NOMO-1 treated with dmso at 0.1 percent for 144 hours (cell line): Measurements from ENCODE around the gene ITGA5.
A peak's percentile ranks its signal among the peaks of the same experiment; 100 is the strongest.

ENCODE experiments used
- DNase-seq: peaks from one replicate; lab custom pipeline; 2025; ENCODE audit not compliant: unreplicated experiment; lab: John Stamatoyannopoulos, UW

The ITGA5 gene

DNA sequence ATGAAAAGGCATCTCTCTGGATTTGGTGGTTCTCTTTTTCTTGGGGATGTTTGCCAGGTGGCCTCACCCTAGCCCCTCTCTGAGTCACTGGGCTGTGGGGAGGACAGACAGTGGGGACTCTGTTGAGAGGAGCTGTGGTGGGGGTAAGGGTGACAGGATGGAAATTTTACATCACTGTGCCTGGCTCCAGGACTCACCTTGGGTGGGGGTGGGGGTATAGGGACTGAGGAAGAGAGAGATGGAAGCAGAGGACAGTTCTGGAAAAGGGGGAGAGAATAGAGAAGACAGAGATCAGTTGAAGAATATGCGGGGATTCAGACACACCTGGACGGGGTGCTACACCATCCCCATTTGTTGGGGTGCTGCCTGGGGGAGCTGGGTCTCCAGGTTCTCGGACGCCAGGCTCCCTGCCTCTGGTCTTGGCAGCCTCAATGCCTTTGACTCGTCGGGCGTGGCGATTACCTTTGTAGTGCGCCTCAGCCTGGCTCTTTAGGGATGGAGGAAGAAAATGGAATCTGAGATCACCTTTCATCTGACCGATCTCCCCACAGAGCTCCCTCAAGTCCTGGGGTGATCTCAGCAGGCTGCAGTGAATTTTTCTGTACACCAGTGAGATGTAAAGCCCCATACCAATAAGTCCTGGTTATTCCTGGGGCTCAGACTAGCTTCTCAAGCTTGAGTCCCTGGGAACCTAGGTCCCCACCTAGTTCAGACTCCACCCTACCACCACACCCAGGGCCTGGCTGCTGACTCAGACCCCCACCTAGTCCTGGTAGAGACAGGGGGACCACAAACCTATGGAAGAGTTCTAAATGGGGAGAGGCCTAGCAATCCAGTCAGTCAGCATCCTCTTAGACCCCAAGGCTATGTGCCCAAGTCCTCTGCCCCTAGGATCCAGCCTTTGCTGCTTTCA lies 45.2 kb downstream of the ITGA5 start:
- DNase-seq: no peak

DNA sequence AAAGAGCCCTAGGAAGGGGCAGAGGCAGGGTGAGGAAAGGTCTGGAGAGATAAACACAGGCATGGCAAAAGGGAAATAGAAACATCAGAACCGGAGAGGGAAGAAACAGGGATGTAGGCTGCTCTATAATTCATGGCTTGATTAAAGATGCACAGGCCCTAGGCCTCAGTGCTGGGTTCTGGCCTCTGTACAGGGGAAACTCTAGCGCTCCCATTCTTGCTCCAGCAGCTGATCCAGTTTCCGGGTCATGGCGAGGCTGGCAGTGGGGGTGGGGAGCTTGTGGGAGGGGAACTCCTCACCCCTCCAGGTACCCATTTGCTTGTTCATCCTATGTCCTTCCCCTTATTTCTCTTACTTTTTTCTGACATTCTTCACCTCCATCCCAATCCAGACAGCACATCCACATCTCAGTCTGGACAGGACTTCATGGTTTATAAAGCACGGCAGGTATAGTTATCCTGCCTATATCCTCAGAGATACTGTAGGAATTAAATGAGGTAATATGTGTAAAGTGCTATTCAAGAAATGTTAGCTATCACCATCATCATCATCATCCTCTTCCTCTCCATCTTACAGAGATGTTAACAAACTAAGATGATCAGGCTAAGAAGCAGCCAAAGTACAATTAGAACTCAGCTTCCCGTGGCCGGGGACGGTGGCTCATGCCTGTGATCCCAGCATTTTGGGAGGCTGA lies 46.8 kb downstream of the ITGA5 start:
- no peak for DNase-seq

DNA sequence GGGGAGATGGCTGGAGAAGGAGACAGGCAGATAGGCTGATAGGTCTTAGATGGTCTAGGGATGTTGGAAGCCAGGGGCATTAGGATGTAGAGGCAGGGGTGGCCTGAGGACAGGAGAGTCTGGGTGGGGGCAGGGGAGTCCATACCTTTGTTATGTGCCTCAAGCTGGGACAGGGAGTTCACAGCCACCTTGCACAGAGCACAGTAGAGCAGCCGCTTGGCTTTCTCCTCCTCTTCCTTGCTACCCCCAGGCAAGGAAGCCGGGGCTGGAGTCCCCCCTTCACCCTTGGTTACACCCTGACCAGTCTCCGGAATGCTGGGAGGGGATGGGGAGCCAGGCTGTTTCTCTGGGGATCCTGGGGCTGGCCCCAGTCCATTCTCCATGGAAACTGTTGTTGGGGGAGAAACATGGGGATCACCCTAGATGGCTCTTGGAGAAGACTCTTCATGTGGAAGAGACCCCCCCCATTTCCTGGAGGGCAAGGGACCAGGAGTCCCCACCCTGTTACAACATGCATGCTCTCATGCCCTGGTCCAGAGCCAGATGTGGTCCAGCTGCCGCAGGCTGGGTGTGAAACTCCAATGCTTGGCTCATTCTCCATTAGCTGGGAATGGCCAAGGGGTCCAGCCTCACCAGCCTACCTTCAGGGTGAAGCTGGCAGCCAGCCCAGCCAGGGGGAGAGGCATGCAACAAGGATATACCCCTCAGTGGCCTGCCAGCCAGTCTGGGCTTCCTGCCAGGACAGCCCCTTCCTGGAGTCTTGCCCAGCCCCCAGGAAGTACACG lies 47.5 kb downstream of the ITGA5 start:
- DNase-seq: no peak

DNA sequence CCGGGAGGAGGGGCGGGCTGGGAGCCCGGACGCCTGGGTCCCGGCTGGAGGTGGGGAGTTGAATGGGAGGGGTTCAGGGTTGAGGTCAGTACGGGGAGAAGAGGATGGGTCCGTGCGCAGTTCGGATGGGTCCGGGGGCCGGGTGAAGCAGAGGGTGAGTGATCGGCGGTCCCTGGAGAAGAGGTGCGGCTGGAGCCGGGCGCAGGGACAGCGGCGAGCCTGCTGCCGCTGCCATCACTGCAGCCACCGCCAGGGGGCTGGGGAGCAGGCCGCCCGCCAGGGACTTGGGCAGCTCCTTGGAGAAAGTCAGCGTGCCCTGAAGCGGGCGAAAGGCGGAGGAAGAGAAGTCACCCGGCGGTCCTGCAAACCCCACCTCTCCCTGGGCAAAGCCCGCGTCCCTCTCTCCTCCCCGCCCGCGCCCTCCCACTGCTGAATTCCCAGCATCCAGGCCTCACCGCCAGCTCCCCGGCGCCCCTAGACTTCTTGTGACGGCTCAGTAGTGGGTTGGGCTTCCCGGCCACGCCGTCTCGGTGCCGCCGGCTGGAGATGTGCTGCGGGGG lies 48.8 kb downstream of the ITGA5 start:
- no peak for DNase-seq

DNA sequence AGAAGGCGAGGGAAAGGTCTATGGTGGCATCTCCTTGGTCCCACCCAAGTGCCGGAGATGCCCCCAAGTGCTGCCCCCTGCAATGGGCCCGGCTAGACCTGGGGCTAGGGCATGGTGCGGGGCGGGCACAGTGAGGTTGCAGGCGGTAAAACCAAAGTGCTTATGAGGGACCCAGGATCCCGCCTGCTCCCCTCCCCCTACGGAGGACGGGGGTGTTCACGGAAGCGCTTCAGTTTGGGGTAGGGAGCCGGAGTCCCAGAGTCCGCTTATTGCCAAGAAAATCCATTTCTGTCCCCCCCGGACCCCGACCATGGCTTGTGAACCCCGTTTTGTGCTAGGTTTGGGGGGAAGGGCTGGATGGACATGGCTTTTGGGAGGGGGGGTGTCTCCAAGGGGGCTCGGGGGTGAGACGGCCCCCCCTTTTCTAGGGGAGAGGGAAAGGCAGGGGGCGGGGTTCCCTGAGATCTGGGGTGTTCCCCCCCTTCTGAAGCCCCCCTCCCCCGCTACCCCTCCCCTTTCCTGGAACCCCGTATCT lies 49.4 kb downstream of the ITGA5 start:
- DNase-seq: no peak

DNA sequence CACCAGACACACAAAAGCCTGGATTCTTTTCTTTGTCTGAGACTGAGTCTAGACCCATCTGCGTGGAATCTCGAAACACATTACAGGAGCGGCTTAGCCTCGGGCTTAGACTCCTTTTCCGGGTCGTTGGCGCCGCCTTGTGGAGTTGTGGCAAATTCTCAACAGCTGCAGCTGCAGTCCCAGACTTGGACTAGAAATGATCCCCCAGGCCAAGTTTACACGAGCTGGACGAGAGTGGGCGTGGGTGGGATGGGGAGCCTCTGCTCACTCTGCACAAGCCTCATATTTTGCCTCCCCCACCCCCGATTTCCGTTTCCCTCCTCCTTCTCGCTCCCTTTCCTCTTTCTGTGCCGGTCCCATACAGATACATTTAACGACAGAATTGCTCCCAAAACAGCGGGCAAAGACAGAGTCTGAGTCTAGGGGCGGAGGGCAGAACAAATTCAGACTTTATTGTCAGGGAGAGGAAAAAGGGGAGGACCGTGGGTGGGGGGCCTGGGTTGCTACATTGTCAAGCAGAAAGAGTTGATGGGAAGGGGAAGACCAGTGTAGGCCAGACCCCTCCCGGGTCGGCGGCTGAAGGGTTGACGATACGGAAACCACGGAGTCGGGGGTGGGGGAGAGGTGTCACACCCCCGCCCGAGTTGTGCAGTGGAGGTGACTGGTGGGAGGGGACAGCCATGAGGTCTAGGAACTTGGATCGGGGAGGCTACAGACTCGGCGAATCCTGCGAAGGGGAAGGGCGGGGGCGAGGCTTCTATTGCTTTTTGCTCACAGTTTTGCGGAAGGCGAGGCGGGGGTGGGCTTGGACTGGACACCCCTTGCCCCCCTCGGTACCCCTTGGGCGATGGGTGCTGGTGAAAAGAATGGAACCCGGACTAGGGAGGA lies 50.1 kb downstream of the ITGA5 start:
- DNase-seq: peak; percentile 40

DNA sequence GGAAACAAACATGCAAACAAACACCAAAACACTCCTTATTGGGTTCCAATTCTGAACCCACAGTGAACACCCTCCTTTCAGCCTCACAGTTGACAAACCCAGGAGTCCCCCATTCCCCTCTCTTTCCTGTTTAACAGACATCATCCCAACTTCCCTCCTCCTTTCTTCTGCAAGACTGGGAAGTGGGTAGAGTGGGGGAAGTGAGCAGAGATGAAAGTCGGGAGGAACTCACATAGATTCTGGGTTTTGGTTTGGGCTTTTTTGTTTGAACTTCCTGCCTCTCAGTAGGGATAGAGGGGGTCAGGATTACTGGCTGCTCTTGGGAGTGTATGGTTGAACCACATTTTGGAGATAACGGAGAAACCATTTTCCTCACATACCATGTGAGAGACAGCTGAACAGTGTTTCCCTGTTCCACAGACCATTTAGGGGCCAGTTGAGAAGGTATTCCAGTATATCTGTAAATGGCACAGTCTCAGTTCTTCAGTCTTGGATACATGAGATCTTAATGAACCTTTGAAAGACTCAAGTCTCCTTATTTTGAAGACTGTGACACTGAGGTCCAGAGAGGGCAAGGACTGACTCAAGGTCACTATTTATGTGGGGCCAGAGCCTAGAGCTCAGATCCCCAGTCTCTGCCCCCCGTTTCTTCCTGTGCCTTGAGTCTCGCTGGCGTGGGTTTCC lies 50.9 kb downstream of the ITGA5 start:
- DNase-seq: no peak

DNA sequence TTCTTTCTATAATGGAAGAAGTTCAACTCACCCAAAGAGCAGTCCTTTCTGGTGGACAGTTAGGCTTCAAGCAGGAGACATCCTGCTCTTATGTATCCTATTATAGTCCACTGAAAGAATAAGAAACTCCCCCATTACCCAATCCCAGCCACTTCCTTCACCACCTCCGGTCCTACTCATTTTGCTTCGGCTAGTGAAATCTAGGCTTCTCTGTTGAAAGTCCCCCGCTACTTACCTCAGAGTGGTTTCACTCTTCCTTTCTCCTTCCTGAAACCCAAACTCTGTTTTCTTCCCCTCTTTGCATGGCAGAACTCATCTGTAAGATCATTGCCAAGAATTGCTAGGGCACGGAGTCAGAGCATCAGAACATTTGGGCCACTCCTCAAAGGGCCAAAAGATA lies 54.7 kb downstream of the ITGA5 start, which contains the start of gene GPR84:
TSS of gene GPR84 (minus strand) at position 74 of the 400 bp plus-strand sequence. CDS start 635 bp downstream, outside the sequence.
- peak; percentile 88 for DNase-seq

DNA sequence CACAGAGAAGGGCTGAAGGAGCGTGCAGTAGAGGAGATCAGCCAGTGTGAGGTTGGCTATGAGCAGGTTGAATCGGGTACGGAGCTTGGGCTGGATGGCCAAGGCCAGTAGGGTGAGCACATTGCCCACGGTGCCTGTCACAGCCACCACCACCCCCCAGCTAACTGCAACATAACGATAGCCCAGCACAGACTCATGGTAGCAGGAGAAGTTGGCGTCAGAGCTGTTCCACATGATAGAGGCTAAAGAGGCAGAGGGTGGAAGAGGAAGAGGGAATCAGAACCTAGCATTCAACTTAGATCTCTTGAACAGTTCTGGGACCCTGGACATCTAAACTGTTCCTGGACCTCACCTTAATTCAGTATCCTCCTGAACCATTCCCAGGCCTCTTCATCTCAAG lies 55.4 kb downstream of the ITGA5 start:
- no peak for DNase-seq

DNA sequence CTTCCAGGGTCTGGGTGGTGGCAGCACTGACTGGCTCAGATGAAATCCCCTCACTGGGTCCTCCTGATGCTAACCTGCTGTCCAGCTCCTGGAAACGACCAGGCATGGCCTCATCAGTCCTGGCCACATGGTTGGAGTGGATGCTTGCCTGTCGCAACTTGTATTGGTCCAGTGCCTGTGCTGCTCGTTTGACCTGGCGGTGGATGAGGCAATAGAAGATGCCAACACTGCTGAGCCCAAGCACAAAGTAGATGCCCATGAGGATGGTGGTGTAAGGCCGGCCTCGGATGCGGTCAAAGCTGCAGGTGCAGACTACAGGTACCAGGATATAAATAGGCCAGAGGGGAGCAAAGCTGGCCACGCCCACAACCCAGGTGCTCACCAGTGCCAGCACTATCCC lies 56.0 kb downstream of the ITGA5 start:
- no peak for DNase-seq

DNA sequence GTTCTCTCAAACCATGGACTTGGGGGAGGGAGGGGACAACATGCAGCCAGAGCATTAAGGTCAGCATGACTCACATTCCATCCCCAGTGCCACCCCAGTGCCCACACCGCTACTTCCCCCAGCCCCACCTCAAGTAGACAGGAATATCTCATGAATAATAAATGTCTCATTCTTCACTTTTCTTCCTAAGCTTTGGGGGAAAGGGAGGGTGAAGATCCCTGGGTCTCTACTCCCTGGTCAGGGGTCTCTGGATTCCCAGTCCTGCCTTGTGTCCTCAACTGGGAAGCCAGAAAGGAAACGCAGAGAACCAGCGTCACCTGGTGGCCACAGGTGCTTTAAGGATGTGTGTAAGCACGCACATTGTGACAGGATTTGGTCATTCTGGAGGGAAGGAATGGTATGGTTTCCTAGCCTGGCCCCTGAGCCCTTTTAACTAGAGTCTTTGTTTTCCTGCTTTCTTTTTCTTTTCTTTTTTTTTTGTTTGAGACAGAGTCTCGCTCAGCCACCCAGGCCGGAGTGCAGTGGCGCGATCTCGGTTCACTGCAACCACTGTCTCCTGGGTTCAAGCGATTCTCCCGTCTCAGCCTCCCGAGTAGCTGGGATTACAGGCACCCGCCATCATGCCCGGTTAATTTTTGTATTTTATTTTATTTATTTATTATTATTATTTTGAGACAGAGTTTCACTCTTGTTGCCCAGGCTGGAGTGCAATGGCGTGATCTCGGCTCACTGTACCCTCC lies 58.2 kb downstream of the ITGA5 start:
- no peak for DNase-seq

DNA sequence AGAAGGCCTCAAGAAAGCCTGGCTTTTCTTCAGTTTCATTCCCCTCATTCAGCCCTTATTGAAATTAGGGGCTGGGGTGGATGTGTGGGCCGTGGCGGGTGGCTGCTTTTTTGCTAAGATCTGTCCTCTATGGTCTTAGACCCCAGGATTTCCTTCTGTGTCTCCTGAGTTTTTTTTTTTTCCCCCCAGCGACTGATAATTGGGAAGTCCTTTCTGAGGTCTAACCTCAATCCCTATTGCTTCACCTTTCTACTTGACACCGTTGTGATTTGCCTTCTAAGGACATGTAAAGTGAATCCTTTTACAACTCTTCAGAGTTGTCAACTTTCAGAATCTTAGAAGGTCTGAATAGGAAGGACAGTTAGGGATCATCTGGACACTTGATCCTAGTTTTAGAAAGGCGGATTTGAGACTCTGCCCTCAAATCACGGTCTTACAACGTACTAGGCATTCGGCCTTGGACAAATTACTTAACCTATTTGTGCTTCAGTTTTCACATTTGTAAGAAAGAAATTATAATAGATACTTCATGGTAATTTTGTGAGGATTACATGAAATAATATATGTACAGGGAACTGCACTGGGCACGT lies 59.2 kb downstream of the ITGA5 start:
- DNase-seq: no peak

DNA sequence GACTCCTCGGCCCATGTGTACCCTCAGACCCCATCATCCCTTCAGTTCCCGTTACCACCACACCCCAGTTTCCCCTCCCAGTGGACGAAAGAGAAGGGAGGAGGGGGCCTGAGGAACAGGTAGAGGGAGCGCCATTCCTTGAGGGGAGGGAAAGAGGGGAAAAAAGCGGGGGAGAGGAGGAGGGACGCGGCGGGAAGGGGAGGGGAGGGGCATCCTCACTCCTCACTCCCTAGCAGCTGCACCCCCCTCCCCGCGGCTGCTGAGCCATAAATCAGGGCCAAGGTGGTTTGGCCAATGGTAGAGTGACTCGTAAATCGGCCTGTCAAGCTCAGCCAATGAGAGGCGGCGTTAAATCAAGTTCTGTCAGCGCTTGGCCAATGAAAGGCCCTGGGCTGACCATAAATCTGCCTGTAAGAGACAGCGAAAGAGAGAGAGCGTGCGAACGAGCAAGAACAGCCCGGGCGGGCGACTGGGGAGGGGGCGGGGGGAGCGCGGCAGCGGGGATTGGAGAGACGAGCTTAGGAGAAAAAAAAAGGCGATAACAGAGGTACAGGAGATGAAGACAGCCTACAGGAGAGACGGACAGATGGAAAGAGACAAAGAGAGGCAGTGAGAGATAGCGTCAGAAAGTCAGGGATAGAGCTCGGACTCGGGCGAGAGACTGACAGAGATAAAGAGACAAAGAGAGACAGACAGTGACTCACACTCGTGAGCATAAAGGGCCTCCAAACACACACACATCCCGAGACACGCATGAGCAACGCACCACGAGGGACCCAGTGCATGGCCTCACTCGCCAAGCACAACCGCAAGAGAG lies 59.9 kb downstream of the ITGA5 start:
- peak; percentile 96 for DNase-seq

DNA sequence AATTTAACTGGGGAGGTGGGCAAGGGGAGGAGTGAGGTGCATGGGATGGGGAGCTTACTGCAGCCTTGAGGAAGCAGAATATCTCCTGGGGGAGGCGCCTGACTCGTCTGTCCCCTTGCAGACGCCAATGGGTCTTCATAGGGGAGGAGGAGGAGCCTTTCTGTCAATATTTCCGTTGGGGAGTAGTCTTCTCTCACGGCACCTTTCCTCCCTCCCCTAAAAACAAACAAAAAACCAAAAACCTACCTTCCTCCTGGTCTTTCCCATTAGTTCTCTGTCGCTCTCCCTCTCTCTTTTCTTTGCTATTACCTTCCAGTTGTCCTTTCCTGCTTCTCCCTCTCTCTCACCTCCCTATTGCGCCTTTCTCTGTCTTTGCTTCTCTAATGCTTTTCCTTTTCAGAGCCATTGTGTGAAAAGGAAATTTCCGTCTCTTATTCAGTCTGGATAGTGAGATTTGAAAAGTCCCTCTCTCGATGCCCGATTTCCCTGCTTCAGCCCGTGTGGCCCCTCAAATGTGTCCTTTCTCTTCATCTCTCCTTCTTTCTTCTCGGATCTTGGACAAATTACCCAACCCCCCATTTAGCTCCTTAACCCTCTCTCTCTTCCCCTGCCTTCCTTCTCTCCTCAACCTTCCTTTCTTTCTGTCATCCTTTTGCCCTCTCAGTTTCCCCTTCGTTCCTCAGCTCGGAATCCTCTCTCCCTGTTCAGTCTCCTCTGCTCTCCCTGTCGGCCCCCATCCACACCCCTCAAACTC lies 60.7 kb downstream of the ITGA5 start:
- no peak for DNase-seq

DNA sequence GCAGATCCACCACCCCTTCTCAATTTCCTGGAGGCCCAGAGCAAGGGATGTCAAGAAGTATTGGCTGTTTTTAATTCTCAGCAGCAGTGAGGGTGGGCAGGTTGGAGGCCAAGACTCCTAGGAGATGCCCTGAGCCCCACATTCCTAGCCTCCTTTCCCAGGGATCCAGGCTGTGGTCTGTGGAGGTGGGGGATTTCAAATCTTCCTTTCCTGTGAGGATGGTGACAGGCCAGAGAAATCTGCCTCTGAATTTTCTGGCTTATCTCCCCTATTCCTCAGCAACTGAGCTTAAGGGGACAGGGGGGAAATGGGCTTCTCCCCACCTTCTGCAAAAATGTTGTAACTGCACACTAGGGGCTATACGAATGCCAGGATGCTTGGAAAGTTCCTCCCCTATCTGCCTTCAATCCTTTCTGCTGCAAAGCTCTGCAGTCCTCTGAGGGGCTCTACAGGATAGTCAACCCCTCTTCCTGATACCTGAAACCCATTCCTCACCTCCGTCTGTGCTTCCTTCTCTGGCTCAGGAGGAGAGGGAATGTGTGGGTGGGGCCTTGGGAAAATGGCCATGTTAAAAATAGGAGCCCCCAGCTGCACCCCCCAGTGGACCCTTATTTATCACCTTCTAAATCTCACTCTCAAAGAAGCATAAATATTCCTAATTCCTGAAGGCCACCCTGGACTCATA lies 61.4 kb downstream of the ITGA5 start:
- DNase-seq: no peak

DNA sequence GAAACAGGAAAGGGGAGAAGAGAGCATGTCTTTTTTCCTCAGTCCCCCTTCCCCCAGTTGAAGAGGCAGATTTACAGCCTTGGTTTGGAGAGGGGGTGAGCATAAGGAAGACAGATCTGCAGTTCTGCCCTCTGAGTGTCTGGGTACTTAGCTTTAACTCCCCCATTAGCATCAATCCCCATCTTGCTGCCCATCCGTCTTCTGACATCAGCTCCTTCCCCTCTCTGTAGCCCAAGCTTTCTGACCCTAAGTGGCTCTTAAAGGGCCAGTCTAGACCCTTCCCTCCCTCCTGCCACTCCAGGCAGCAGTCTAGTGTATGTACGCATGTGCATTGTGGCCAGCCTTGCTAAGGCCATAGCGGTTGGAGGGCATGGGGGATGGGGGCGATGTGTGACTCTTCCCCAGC lies 62.1 kb downstream of the ITGA5 start:
- DNase-seq: no peak
